Ramos (cell line): ENCODE measurements around the gene CTH.
"Not testable (repeated sequence)": the region's sequence is repeated elsewhere in the genome, so short reads cannot be mapped to it uniquely, and the experiment has no call there.

ENCODE experiments used
- in situ Hi-C: fragments of 300-500 bp; cut with MboI; formaldehyde crosslinking; loops from one replicate; pipeline ENCODE4 v1.14.3; 2022; ENCODE audit warnings: low sequenced_read_pairs; ENCODE audit not compliant: unreplicated experiment

Gene CTH

DNA sequence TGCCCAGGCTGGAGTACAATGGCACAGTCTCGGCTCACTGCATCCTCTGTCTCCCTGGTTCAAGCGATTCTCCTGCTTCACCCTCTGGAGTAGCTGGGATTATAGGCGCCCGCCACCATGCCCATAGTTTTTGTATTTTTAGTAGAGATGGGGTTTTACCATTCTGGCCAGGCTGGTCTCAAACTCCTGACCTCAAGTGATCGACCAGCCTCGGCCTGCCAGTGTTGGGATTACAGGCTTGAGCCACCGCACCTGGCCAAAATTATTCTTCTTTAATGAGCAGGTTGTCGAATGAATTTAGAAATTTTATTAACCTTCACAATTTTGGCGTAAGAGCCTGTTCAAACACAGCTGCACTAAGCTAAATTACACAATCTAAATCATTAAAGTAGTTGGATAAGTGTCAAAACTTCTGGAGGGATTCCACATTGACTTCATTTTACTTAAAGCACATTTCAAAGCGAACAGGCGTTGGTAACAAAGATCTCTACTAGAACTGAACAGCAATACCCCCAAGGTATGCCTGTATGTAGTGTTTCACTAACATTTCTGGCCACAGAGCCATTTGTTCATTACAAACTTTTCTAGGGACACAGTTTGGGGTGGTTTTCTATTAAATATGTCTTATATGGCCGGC lies 5.2 kb upstream of the CTH start:
- in situ Hi-C loops: no loop called here

DNA sequence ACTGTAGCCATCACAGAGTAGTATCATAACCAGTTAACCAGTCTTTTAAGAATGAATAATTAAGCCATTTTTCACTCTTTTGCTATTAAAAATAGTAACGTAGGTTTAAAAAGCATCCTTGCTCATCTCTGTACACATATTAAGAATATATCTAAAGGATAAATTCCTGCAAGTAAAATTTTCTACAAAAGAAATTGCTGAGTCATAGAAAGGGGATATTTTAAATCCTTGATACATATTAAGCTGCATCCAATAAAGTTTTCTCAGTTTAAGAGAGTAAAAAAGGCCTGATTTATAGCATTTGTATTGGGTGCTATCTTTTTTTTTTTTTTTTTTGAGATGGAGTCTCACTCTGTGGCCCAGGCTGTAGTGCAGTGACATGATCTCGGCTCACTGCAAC lies 1.9 kb upstream of the CTH start:
- in situ Hi-C loops: no loop called here

DNA sequence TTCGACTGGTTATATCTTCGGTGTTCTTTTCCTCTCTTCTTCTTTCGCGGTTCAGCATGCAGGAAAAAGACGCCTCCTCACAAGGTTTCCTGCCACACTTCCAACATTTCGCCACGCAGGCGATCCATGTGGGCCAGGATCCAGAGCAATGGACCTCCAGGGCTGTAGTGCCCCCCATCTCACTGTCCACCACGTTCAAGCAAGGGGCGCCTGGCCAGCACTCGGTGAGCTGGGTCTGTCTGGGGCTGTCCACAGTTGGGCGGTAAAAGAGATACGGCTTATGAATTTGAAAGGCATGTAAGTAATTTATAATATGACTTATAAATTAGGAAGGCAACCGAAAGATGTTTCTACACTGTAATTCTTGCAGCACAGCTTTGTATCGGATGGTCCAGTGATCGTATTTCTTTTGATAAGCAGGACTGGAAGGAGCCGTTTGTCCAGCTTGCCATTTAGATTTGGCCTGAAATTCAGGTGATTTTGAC lies 334 bp downstream of the CTH start:
- in situ Hi-C loops: no loop called here

DNA sequence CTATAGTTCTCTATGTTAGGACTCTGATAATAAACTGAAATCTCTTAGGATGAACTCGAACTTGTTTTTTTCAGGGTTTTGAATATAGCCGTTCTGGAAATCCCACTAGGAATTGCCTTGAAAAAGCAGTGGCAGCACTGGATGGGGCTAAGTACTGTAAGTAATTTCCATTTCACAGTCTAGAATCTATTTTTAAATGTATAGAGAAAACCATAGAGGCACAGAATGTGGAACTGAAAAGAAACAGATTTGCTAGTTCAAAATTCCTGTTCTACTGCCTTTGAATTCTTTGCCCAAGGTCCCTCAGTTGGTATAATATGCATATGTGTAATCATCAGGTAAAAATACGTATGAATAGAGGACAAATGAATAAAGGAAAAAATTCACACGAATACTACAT lies 4.8 kb downstream of the CTH start:
- in situ Hi-C loops: no loop called here

DNA sequence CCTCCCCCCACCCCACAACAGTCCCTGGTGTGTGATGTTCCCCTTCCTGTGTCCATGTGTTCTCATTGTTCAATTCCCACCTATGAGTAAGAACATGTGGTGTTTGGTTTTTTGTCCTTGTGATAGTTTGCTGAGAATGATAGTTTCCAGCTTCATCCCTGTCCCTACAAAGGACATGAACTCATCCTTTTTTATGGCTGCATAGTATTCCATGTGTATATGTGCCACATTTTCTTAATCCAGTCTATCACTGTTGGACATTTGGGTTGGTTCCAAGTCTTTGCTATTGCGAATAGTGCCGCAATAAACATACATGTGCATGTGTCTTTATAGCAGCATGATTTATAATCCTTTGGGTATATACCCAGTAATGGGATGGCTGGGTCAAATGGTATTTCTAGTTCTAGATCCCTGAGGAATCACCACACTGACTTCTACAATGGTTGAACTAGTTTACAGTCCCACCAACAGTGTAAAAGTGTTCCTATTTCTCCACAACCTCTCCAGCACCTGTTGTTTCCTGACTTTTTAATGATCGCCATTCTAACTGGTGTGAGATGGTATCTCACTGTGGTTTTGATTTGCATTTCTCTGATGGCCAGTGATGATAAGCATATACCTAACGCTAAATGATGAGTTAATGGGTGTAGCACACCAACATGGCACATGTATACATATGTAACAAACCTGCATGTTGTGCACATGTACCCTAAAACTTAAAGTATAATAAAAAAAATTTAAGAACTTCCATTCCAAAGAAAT lies 8.1 kb downstream of the CTH start:
- in situ Hi-C loops: not testable (repeated sequence)

DNA sequence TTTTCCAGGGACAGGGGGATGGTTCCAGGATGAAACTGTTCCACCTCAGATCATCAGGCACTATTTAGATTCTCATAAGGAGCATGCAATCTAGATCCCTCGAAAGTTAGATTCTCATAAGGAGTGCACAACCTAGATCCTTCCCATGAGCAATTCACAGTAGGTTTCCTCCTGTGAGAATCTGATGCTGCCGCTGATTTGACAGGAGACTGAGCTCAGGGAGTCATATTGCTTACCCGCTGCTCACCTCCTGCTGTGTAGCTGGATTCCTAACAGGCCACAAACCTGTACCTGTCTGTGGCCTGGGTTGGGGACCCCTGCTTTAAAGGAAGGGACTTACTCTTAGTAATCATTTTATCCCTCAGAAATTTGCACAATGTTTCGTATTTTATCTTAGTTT lies 9.3 kb downstream of the CTH start:
- in situ Hi-C loops: no loop called here

DNA sequence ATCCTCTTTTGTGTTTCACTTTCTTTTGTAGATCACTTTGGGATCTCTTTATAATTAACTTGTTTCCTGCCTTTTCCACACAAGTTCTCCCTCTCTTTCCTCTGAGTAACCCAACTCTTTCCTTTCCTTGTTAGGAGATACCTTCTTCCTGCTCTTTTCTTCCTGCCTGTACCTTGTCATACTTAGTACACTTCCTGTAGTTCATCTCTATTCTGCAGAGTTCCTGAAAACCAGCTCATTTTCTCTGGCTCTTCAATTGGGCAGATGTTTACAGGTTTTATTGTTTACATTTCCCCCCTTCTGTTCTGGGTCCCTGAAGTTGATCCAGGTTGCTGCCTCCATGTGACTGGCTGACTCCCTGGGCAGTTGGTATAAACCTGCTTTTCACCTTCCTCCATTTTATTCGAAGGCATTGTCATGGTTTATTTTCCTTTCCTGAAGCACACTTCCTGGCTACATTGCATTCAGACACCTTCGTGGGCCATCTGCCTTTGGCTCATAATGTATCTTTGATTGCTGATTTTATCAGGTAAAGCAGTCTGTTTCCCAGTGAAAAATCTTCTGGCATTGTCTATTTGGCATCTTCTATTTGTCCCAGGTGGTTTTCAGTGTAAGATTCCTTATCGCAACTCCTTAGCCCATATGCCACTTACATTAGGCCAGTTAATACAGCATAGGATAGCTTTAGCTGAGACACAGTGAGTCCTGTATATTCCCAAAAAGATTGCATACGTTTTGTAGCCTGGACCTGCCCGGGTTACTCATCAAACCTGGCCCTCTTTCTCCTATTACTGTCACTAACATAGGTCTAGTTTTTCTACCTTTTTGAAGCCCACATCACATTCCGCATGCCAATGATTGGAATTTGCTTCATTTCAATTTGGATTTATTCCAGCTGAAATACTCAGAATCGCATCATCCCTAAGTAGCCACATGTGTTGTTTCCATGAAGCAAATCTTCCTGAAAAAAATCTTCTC lies 15.4 kb downstream of the CTH start:
- in situ Hi-C loops: no loop called here

DNA sequence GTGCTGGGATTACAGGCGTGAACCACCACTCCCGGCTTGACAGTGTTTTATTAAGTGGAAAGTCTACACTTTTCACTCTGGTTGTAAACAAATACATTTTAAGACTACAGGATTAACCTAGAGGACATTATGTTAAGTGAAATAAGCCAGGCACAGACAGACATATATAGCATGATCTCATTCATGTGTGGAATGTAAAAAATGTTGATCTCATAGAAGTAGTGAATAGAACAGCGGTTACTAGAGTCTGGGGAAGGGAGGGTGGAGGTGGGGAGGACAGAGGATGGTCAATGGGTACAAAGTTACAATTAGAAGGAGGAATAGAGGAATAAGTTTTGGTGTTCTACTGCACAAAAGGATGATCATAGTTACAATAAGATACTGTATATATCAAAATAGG lies 16.9 kb downstream of the CTH start:
- in situ Hi-C loops: no loop called here

DNA sequence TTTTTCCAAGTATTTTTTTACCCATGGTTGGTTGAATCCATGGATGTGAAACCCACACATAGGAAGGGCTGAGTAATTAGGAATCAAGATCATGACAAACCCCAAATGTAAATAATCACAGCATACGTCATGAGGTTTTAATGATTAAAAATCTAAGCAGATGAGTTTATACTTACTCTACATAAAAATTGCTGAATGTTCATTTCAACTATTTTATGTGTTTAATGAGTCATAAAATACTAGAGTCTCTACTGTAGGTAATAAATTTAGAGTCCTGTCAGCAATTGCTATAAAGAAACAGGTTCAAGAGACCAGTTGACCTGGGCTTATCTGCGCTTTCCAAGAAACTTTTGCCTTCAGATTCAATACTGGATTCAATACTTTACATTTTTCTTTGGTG lies 18.2 kb downstream of the CTH start:
- in situ Hi-C loops: no loop called here

DNA sequence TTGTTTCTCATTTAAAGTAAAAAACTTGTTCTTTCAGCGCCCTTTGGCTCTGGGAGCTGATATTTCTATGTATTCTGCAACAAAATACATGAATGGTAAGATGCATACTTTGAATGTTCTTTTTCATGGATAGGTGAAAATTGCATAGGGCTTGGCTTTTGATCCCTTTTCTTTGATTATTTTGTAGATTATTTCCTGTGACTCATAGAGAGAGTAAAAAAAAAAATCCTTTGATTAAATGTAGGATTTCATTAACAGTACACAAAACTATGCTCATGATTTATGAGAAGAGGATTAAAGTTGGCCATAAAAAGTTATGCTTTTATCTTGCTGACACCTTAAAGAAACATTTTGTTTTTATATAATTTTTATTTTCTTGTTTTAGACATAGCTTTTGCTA lies 18.7 kb downstream of the CTH start:
- in situ Hi-C loops: no loop called here

DNA sequence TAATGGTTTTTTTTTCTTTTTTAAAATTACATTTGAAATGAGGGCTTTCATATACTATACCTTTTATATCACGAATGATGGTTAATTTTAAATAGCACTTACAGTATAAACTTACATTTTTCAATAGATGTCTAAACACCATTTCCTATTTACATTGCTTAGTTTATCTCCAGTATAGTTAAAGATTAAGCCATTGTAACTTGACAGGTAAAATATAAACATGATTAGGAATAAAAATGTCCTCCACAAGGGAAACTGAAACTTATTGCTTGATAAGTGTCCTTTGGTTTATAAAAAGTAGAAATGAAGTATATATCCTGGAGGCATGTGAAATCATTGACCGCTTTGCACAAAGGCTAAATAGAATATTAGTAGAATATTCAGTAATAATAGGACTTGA lies 20.2 kb downstream of the CTH start:
- in situ Hi-C loops: no loop called here

DNA sequence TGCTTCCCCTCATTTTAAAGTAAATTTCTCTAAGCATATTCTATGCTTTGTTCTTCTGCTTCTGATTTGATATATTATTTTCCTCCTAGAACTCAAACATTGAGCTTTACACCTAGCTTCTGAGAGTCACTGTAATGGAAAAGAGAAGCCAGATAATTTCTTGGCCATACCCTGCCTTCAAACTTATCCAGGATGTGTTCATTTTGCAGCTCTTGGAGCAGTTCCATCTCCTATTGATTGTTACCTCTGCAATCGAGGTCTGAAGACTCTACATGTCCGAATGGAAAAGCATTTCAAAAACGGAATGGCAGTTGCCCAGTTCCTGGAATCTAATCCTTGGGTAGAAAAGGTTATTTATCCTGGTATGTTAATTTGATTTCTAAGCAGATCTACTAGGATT lies 20.8 kb downstream of the CTH start:
- in situ Hi-C loops: no loop called here

DNA sequence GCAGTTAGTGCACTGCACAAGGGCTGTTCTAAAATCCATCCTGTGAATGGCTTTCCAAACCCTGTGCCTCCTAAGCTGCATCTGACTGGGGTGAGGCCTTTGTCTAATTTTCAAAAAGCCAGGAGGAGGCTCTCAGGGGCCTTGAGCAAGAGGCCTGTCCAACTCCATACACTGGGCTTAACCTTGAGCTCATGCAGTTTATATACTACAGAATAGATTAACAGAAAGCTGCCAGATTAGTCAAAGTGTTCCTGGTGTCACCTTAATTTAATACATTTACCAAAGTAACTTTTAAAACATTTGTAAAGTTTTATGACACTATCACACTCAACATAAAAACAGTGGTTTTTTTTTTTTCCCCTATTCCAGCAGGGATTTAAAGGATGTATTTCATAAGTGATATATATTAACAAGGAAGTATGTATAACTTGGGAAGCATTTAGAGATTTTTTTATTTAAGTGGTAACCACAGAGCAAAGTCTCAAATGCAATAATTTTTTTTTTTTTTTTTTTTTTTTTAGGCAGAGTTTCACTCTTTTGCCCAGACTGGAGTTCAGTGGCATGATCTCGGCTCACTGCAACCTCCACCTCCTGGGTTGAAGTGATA lies 23.3 kb downstream of the CTH start:
- in situ Hi-C loops: no loop called here

DNA sequence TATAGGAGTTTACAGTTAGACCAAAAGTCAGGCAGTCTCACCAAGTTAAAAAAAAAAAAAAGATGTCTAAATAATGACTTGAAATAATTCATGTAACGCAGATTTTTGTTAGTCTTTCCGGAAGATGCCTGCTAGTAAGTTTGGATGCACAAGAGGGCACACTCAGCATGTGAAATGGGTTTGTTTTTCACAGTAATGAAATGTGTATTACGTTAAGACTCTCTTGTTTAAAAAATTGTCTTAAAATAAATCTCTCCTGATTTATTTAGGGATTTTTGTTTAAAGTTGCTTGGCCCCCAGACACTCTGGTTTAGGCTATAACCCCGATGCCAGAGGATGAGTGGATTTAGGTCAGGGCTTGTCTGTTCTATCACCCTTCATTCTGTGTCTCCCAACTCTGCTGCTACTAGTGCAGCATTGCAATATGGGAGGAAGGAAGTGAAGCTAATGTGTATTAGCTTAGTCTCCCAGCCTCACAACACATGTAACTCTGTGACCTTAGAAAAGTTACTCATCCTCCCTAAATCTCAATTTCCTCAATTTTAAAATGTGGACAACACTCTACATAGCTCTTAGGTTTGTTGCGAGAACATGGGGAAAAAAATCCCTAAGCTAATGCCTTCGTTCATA lies 25.7 kb downstream of the CTH start:
- in situ Hi-C loops: no loop called here

DNA sequence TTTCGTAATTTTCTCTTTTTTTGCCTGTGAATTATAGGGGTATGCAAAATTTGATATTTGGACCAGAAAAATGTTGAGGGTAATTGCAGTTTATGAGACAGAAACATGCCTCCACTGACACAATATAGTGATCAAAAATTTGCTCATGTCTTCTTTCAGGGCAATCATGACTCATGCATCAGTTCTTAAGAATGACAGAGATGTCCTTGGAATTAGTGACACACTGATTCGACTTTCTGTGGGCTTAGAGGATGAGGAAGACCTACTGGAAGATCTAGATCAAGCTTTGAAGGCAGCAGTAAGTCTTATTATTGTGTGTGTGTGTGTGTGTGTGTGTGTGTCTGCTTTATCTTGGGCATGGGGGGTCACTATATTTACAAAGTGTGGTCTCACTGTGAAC lies 27.5 kb downstream of the CTH start:
- in situ Hi-C loops: no loop called here

DNA sequence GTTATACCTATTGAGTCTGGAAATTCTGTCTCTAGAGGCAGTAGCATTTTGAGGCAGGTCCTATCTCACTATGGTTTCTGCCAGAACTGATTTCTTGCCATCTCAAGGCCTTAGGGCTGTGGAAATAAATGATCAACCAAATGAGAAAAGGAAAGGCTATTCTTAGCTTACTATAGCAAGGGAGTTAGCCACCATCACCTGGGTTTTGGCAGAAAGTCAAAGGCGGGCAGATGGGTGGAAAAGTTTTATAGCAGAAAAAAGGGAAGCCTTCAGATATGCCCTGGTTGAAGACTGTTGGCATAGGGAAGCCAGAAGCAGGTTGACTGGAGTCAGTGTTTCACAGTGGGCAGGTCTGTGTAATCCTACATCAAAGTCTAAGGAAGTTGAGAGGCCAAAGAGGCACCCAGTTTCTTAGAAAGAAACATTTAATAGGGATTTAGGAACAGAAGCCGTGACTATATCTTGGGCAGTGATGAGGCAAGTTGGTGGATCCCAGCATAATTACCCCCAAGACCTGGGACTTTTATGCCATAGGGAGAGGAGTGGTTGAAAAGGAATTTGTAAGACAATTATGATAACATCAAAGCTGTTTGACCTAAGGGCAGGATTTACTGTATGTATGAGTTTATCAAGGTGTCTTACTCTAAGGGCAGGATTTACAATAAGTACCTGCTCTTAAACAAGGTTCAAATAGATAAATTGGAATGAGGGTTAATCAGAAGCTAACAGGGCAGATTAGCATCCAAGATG lies 29.7 kb downstream of the CTH start:
- in situ Hi-C loops: no loop called here

DNA sequence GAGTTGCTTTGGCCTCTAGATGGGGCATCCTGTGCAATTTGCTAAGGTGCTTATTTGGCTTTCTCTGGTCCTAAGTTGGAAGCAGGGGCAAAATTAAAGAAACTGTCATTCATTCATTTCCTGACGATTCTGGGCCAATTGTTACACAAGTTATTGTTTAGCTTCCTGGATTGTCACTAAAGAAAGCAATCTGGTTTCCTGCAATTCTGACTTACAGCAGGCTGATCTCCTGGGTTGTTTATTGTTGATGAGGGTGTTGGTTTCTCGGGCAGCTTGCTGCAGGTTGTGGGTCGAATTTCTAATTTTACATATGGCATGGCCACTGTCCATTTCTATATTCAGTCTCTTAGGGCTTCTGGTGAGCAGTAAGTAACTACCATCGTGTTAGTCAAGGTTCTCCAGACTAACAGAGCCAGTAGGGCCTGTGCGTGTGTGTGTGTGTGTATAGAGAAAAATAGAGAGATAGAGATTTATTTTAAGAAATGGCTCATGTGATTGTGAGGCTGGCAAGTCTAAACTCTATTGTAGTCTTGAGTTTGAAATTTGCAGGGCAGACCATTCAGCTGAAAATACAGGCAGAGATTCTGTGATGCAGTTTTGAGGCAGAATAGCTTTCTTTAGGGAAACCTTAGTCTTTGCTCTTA lies 30.4 kb downstream of the CTH start:
- in situ Hi-C loops: no loop called here

DNA sequence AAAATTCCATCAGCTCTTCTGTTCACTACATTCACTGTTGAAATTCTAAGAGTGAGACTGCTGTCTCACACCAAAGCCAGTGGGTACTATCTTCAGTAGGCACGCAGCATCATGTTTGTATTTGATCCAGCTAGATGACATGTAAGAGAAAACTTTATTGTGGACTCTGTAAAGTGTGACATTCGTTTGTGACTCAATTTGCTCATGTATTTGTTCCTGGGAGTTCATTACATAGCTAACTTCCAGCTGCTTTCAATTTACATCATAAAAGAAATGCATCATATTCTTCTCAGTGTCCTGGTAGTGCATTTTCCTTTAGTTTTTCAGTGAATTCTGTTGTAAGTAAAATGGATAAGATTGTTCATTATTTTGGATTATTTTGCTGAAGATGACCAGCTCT lies 31.4 kb downstream of the CTH start:
- in situ Hi-C loops: no loop called here

DNA sequence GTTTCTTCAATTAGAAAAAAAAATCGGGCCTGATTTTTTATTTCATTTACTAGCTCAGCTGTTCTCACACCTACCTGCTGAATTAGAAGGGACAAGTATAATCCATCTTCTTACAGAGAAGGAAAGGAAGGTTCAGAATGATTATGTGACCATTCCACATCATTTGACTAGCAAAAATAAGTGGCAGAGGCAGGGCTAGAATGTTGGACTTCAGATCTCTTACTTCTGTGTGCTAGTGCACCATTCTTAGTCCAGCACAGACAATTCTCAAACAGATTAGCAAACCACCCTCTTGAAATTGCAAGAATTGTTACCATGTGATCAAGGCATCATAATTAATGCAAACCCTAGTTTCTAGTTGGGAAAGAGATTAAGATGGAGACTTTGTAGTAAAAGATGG lies 32.7 kb downstream of the CTH start:
- in situ Hi-C loops: no loop called here
